Omental fat pad (tissue), 4 donors: ENCODE results near the gene STARD10. TPM values are rescaled to one million over a fixed set of nuclear protein-coding genes. Genes with fewer than 3 reads are reported as not detected.
A peak's percentile ranks its signal among the peaks of the same experiment; 100 is the strongest.

Experiments
- ATAC-seq: fragments of 150-250 bp; one replicate; pipeline ENCODE4 v1.9.1; 2016; ENCODE audit warnings: mild to moderate bottlenecking, moderate library complexity; ENCODE audit not compliant: low FRiP score
- DNase-seq: peaks from one replicate; pipeline ENCODE4 v3.0.0-alpha.2; 2019; ENCODE audit warnings: low spot score
- CTCF ChIP-seq, 3 donors: fragments of 450-650 bp; IDR thresholded peaks; one replicate each; pipeline ENCODE4 v1.5.1; 2016 to 2017; ENCODE audit warnings: antibody characterized with exemption in 3 of 3, mild to moderate bottlenecking in 3 of 3, moderate library complexity in 2 of 3
- total RNA-seq, 4 donors: library from RNA; depleted of rRNA; stranded (reverse); fragments of >200 nt; gene quantifications; one replicate each; pipeline ENCODE4 v1.1.0, GENCODE V29; 2016

STARD10 gene
- total RNA-seq, 4 donors from 2014 or later: 10.9 to 20.6 (median 15.4) TPM

GRCh38 chr11:72836111-72836510 is 42.3 kb upstream of the STARD10 start:
- ATAC-seq: no peak
- no peak for TF ChIP-seq CTCF (IDR thresholded peaks at IDR 0.05)
- DNase-seq: no peak

DNA sequence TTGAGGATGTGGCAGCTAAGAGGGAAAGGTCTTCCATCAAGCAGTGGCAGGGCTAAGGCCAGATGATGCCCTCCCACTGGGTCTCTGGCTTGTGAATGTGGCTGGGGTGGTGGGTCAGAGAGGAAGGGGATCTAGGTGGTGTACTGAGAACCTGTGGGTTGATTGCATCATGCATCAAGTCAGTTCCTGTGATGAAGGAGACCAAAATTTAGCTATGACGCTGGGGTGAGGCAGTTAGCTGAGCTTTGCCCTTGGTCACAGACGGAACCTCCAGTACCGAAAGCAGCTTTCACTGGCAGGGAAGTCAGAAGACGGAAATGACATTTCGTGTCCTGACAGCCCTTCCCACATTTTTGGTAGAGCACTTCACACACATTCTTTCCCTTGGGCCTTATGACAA is 41.1 kb upstream of the STARD10 start:
- no peak for TF ChIP-seq CTCF (IDR thresholded peaks at IDR 0.05)
- DNase-seq (no peak), ATAC-seq (no peak)

DNA sequence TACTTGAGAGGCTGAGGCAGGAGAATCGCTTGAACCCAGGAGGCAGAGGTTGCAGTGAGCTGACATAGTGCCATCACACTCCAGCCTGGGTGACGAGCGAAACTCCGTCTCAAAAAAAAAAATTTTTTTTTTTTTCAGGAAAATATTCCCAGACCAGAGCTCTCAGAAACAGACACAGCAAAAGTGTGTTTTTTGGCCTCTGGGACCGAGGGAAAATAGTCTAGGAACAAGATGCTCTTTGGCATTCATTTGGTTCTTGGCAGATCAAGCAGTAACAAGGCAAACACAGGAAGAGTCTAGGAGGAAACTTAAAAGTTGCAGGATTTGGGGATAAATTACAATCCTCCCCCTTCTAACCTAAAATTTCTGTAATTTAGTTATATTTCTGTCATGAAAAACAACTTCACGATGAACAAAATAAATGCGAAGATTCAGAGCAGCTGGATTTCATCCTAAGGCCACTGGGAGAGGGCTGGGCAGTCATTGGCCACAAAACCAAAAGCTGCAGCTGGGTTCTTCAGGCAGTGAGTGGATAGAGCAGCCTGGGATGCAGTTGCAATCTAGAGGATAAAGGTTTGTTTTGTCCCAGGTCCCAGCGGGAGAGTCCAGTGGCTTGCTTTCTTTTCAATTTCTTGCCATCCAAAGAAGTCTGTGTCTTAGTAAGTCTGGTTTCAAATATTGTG is 40.1 kb upstream of the STARD10 start:
- no peak for TF ChIP-seq CTCF (IDR thresholded peaks at IDR 0.05)
- DNase-seq (no peak), ATAC-seq (no peak)

GRCh38 chr11:72833083-72833733 is 39.4 kb upstream of the STARD10 start:
- TF ChIP-seq CTCF (IDR thresholded peaks at IDR 0.05): no peak
- DNase-seq (no peak), ATAC-seq (no peak)

DNA sequence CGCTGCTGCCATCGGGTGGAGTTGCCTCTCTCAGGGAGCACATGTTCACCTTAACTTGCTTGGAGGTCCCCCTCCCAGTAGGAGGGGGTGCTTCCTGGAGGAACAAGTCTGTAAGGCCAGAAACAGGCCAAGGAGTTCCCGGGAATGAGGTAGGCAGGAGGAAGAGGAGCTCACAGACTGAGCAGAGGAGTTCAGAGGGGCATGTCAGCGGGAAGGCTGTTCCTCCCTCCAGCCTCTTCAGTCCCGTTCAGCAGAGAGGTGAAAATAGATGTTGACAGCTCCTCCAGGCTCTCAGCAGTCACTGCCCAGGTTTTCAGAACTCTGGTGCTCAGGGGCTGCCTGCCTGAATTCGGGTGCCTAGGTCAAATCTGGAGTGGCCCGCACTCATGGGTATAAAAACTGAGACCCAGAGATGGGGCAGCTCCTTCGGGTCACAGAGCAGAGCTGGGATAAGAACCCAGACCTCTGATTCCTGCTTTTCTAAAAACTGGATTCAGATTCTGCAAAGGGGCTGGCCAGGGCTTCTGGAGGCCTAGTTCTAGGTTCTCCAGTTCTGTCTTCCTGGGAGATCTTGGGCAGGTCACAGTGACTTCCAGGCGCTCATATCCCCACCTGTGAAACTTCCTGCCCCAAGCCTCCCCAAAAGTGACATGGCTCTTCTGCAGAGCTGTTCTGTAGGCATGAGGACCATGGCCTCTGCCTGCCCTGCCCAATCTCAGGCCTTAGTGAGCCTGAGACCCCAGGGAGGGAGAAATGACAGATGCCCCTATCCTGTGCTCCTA is 38.6 kb upstream of the STARD10 start:
- DNase-seq: no peak
- ATAC-seq: no peak
- no peak for TF ChIP-seq CTCF (IDR thresholded peaks at IDR 0.05)

- ATAC-seq: peak; percentile 76
- TF ChIP-seq CTCF (IDR thresholded peaks at IDR 0.05): peak in 2 of 3 donors; percentile 56 to 87
Measured at GRCh38 chr11:72831521-72832300, 37.9 kb upstream of the STARD10 start.

More at GRCh38 chr11:72831521-72832300, 37.9 kb upstream of the STARD10 start:
- peak; percentile 68 for DNase-seq
